Activated CD4-positive, alpha-beta T cell treated with anti-CD3 and anti-CD28 coated beads, Interleukin-2, amount 50 U/mL, for 1 hour (primary cell): Measurements from ENCODE around the gene LRRC37A2.
"Not testable (repeated sequence)": the region's sequence is repeated elsewhere in the genome, so short reads cannot be mapped to it uniquely, and the experiment has no call there.

Source experiments
- DNase-seq: peaks from one replicate; pipeline ENCODE4 v3.0.0-alpha.2; 2020

Gene LRRC37A2

DNA sequence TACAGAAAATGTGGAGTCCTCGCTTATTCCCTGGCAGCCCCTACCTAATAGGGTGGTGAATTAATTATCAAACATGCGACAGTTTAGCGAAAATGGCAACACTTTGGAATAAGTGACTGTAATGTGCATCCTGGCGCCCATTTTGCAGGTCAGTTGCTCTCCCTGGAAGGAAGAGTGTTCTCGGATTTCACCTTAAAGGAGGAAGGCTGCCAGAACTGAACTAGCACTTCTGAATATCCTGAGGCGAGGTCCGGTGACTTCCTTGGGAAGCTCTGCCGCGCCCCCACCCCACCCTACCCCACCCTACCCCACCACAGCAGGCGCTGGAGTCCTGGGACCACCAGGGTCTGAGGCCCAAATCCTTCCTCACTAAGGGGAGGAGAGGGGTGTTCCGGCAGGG, at the start of gene LRRC37A2:
LRRC37A2 (plus strand) TSS at position 301 of the 400 bp plus-strand sequence. CDS start 245 bp downstream, outside the sequence.
- not testable (repeated sequence) for DNase-seq

DNA sequence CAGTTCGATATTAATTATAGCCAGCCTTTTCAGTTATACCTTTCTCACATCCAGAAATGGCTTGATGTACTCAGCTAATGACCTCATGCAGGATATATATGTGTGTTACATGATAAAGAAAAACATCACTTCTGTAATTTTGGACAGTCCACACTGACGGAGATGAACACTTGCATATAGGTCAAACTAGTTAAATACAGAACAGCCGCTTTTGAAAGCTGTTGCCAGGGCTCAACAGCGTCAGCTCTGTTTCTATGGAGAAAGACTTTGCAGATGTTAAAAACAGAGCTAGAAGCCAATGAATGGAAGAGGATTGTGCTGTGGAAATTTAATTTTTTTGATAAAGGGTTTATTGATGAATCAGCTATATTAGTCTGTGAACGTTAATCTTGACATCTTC, 44.6 kb upstream of the LRRC37A2 start:
- DNase-seq, result not testable (repeated sequence)

DNA sequence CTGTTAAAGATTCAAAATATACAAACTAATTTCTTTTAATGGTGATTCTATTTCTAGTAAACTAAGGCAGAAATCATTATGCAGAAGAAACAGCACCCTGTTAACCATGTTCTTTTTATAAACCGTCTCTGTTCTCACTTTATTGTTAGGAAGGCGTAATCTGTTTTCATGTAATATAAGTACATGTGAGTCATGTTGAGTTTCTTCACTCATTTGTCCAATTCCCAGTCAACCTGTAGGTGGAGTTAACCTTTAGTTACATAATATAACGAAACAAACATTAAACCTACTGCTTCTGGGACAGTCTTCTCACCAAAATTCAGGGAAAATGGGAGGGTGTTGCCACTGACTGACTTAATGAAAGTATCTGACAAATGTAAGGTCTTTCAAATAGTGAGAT, 37.8 kb upstream of the LRRC37A2 start:
- DNase-seq, result not testable (repeated sequence)

DNA sequence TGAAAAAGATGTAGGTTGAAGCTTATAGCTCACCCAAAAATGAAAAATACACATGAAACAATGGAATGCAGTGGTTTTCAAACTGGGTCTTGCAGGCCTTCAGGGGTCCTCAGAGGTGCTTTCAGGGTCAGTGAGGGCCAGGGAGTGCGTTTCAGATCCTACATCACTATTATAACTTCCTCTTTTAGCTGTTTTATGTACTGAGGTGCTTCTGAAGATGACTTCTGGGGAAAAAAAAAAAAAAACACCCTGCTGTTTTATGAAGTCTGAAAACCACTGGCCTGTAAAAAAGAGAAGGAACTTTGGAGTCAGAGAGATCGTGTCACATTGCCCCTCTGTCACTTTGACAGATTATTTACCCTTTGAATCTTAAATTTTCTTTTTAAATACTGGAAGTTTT, 36.7 kb upstream of the LRRC37A2 start:
- DNase-seq, result not testable (repeated sequence)

DNA sequence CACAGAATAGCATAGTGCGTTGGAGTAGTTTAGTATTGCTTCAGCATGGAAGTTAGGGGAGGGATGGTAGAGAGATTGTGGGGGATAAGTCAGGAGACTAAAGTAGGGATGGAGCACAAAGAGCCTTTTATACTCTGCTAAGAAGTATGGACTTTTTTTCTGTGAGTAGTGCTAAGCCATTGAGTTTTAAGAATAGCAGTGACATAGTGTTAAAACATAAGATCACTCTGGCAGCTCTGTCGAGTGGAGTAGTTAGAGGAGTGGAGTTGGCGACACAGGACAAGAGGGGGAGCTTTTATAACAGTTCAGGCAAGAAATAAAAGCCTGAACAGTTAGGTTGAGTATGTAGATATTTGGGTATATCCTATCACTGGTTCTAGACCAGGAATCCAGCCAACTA, 33.4 kb upstream of the LRRC37A2 start:
- DNase-seq, result not testable (repeated sequence)

DNA sequence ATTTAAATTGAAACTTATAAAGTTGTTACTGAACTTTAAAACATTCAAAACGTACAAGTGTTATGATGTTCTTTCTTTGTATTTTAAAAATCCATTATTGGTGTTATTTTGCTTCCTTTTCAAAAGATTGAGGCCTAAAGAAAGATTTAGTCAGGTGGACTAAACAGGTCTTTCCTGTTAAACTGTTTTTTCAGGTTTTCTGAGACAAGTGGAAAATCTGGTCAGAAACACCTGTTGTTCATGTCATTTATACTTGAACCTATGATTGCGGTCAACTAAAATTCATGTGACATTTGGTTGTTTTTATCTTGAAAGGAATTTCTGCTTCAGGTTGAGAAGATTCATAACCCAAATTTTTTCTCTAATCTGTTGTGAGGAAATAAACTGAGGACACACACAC, 31.0 kb upstream of the LRRC37A2 start:
- not testable (repeated sequence) for DNase-seq

DNA sequence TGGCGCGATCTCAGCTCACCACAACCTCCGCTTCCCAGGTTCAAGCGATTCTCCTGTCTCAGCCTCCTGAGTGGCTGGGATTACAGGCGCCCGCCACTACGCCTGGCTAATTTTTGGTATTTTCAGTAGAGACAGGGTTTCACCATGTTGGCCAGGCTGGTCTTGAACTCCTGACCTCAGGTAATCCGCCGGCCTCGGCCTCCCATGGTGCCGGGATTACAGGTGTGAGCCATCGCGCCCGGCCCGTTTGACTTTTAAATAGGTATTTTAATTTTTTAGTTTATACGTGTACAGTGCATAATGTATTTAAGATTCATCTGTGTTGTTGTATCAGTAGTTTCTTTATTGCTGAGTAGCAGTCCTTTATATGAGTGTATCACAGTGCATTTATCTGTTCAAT, 20.2 kb upstream of the LRRC37A2 start:
- not testable (repeated sequence) for DNase-seq

DNA sequence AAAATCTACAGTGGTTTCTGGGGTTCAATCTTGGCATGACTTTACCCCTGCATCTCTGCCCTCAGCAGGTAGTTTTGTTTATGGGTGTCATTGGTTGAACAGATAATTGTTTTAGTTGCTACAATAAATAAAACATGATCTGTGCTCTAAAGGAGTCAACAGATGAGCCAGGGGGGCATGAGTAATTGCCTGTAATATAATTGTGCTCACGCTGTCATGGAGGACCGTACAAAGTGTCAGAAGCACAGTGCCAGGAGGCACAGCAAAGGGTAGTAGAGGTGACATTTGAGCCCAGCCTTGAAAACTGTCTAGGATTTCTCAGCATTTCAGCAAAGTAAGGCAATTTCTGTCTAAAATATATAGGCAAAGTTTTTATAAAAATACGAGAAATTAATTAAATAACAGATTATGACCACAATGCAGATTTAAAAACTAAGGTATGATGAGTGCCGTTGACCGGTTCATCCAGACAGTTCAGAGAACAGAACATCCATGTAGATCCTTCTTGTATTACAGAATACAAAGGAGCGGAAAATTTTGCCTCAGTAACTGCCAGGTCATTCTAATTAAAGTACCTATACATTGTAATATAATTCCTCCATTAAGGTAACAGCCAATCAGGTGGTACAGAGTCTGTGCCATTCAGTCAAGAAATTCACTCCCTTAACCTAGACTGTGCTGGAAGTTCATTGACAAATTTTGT, 12.7 kb upstream of the LRRC37A2 start:
- DNase-seq, result not testable (repeated sequence)

DNA sequence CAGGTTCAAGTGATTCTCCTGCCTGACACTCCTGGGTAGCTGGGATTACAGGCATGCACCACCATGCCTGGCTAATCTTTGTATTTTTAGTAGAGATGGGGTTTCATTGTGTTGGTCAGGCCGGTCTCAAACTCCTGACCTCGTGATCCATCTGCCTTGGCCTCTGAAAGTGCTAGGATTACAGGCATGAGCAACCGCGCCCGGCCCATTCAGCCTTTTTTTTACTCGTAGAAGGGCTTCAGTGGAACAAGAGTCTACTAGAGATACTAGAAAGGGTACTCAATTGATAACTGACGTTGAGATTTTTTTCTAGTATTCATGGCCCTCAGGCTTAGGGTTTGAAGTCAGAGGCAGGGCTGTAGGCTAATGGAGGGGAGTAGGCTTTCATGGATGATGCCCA, 6.4 kb upstream of the LRRC37A2 start:
- DNase-seq, result not testable (repeated sequence)

DNA sequence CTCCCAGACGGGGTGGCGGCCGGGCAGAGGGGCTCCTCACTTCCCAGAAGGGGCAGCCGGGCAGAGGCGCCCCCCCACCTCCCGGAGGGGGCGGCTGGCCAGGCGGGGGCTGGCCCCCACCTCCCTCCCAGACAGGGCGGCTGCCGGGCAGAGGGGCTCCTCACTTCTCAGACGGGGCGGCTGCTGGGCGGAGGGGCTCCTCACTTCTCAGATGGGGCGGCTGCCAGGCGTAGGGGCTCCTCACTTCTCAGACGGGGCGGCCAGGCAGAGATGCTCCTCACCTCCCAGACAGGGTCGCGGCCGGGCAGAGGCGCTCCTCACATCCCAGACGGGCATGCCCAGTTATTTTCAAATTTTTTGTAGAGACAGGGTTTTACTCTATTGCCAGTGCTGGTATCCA, 22.4 kb downstream of the LRRC37A2 start:
- not testable (repeated sequence) for DNase-seq

DNA sequence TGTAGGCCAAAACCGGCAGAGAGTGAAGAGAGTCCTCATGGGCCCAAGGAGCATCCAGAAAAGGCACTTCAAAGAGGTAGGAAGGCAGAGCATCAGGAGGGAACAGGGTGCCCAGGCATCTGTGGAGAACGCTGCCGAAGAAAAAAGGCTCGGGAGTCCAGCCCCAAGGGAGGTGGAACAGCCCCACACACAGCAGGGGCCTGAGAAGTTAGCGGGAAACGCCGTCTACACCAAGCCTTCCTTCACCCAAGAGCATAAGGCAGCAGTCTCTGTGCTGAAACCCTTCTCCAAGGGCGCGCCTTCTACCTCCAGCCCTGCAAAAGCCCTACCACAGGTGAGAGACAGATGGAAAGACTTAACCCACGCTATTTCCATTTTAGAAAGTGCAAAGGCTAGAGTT, 36.3 kb downstream of the LRRC37A2 start:
- DNase-seq, result not testable (repeated sequence)

DNA sequence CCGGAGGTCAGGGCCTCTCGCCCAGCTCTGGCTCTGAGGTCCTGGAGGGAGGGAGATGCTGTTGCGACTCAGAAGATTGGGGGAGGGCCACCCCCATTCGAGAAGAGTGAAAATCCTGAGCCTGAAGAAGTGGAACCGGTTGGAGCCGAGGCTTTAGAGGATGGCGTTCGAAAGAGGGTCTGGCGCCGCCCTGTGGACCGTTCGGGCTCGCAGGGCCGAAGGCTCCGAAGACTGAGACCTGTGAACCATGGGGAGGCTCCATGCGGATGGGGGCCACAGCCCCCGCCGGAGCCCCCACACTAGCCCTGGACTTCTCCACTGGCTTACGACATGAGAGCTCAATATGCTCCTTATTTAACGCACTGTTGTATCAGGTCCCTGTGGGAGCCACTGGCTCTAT, 46.9 kb downstream of the LRRC37A2 start:
- DNase-seq, result not testable (repeated sequence)

DNA sequence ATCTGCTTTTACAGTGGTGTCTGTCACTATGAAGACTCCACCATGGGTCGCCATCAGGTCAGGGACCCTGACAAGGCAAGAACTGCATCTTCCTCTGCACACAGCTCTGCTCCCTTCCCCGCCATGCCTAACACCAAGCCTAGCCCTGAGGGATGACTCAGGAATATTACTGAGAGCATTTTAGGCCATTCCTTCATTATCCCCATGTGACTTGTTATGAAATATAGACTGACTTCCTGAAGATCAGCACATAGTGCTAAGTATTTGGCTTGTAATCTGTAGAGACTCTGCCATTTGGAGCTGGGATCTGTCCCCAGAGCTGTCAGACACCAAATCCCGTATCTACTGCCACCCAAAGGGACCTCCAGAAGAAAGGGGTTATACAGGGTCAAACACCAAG, 47.8 kb downstream of the LRRC37A2 start:
- DNase-seq, result not testable (repeated sequence)

DNA sequence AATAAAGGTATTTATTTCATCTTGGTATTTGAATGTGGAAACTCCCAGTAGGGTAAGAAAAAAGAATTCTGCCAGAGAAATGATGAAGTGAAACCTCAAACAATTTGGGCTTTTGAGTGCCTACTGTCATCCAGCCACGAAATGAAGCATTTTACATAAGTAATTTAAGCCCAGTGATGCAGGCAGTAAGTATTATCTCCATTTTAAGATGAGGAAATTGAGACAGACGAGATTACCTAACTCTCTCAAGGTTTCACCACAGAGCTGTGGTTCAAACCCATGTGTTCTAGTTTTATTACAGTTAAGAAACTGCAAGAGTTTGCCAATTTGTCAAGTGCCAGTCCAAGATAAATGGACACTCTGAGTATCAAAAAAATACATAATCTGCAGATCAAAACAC, 54.0 kb downstream of the LRRC37A2 start:
- DNase-seq, result not testable (repeated sequence)

DNA sequence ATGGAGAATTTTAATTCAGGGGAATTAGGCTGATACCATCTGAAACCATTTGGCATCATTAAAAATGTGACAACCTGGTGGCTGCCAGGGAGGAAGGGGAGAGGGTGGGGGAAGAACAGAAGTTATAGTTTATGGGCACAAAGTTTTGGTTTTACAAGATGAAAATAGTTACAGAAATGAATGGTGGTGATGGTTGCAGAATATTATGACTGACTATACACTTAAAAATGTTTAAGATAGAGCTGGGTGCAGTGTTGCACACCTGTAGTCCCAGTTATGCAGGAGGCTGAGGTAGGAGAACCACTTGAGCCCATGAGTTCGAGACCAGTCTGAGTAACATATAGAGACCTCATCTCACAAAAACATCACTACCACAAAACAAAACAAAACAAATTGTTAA, 54.7 kb downstream of the LRRC37A2 start:
- not testable (repeated sequence) for DNase-seq

DNA sequence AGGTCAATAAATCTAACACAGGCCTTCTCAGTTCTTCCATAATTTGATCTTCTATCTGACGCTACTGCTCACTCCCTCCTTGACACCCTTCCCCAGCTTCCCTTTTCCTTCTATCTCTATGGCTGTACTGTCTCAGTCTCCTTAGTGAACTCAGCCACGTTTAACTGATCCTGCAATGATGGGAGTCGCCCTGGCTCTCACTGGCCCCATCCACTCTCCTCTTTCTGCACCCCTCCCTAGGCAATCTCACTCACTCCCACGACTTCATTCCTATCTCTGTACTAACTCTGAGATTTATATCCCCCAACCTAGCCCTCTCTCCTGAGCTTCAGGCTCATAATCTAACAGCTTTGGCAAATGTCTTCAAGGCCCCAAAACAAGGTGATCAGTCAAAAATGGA, 59.5 kb downstream of the LRRC37A2 start:
- not testable (repeated sequence) for DNase-seq

DNA sequence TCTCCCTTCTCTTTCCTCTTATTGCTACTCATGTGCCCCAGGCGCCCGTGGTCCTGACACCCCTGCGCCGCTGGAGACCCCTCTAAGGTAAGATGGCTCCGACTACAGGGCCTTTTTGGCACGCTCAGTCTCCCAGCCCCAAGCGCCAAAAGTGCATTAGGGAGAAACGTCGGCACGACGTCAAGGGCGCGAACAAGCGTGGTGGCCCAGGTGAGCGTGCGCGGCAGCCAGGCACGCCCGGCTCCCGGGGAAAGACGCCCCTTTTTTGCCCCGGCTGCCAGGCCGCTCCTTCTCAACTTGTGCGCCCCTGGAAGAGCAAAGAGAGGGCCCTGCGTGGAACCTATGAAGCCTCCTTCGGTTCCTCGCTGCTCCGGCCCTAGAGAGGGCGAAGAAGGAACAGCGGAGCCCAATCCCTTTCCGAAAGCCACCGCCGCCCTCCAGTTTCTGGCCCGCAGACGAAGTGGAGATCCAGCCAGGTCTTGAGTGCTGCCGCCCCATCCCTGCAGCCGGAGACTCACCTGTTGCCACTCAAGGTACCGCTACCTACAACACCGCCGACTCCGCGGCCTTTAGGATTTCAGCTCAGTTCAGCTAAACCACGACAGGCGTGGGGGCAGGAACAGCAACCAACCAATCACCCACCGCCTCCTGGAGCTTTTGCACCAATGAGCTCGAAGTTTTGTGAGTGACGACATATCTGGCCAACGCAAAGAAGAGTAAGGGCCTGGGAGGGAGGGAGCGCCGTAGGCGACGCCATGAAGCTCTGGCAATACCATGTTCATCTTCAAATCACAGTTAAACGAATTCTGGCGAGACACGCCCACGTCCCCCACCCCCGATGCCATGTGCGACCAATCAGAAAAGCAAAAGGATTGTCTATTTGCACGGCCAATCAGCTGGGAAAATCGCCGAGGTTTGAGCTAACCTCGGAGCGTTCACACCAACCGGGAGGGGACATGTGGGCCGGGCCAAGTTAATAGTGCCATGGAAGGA, 67.1 kb downstream of the LRRC37A2 start, which contains the start of gene ARL17A:
ARL17A (minus strand) TSS at position 609 of the 993 bp plus-strand sequence. CDS start 3,369 bp downstream, outside the sequence.
- DNase-seq, result peak; percentile 75

DNA sequence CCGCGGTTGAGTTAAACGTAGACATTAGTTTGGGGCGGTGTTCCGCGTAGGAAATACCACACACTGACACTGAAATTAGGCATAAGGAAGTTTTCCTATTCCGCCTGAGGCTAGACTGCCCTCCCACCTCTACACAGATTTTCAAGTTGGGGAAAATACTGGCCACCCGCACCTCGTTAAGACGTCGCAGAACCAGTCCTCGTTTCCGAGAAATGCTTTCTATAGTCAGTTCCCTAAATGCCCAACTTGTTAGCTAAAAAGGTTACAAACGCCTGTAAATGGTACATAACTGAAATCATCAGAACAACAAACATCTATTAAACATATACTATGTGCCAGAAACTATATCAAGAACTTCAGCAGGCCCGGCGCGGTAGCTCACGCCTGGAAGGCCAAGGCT, 67.8 kb downstream of the LRRC37A2 start:
- not testable (repeated sequence) for DNase-seq

DNA sequence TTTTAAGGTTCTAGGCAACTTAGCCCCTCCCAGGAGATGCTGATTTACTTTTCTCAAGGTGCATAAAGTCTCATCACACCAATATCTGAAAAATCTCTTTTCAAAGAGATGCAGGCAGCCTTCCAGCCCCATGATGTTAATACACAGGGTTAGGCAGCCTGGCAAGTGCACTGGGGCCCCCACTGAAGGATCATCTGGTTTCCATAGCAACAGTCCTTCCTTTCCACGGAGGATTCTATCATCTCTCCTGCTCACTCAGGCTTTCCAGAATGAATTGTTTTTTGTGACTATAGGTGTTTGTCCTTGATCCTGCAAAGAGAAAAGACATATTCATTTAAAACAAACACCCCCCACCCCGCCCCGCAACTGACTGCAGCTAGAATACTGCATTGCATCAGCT, 73.2 kb downstream of the LRRC37A2 start:
- DNase-seq, result not testable (repeated sequence)

DNA sequence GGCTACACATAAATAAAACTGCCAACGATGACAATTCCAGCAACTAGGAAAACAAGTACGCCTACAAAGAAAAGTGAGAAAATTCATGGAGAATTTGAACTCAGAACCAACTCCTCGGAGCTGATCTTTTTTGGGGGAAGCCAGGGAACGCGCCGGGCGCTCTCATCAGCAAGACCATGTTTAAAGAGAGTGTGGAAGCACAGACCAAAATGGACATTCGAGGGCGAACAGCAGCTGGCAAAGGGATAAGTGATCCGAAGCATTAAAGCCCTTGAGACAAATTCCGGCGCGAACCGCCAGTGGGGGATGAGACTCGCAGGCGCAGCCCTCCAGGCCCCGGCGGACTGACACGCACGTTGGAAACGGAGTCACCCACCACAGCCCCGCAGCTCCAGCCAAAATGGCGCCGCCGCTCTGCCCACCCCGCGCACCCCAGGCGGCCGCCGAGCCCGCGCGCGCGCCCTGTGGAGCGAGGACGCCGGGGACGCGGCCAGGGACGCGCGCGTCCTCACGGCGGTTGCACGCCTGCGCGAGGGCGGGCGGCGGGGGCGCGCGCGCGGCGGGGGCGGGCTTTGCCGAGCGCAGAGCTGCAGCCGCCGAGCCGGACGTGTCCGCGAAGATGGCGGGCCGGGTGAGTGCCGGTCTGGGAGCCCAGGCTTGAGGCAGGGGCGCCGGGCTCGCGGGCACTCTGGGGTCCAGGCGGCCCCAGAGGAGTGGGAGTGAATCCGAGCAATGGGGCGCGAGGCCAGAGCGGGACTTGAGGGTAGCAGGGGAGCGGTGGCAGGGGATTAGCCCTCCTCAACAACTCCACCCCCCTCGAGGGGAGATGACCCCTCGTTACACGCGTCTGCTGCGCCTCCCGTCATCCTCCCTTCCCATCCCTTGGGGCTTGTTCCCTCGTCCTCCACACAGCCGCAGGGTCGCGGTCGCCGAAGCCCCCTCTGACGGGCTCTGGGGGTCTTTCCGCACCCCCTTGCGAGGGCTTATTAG, 78.2 kb downstream of the LRRC37A2 start, which contains the start of gene NSF:
NSF (plus strand) TSS at position 513 of the 990 bp plus-strand sequence; CDS start at position 620, 107 bp downstream.
- not testable (repeated sequence) for DNase-seq

DNA sequence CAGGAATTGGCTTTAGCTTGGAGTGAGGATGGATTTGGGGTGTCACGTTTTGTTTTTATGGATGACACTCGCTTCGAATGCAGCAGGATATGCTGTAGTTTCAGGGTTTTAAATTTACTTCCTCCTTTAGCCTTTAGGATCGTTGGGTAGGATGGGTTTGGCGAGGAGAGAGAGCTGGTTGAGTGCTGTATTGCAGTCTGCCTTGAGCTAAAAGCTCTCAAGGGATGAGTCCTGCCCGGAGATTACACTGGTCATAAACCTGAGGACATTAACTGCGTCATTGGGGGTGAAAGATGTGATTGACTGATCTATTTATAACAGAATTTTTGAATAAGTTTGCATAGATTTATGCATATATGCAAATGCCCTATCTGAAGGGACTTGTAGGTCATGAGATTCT, 79.1 kb downstream of the LRRC37A2 start:
- DNase-seq, result not testable (repeated sequence)

DNA sequence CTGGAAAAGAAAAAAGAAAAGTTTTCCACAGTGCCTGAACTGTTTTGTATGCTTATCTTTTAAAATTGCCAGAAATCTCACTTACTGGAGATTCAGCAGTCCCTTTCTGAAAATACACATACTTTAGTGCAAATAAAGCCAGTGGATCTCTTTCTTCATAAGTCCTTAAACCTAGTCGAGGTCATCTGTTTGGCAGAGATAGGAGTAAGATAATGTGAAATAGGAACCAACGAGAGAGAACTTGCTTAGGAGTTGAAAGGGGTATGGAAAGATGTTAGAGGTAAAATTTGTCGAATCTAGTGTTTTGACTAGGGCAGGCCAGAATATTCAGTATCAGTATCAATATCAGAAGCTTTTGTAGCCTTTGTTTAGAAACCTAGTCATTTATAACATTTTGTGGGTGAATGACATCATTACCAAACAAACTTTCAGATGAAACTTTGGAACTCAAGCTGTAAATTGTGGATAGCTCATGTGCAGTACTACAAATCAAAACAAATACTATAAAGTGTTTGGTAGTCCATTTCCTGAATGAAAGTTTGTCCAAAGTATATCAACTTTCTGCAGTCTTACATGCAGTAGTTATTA, 86.2 kb downstream of the LRRC37A2 start:
- not testable (repeated sequence) for DNase-seq
